ENCODE data around the gene IL24.

Gene IL24

GRCh38 chr1:206855859-206856258 lies 41.4 kb upstream of the IL24 start:
- in situ Hi-C loops (cut with MboI; ENCODE audit: low pct_unique_long_range_greater_than_20kb, low sequenced_read_pairs, unreplicated experiment) = no loop called here
- no peak for DNase-seq (ENCODE audit: low spot score)
- TF ChIP-seq, protein P1, sequence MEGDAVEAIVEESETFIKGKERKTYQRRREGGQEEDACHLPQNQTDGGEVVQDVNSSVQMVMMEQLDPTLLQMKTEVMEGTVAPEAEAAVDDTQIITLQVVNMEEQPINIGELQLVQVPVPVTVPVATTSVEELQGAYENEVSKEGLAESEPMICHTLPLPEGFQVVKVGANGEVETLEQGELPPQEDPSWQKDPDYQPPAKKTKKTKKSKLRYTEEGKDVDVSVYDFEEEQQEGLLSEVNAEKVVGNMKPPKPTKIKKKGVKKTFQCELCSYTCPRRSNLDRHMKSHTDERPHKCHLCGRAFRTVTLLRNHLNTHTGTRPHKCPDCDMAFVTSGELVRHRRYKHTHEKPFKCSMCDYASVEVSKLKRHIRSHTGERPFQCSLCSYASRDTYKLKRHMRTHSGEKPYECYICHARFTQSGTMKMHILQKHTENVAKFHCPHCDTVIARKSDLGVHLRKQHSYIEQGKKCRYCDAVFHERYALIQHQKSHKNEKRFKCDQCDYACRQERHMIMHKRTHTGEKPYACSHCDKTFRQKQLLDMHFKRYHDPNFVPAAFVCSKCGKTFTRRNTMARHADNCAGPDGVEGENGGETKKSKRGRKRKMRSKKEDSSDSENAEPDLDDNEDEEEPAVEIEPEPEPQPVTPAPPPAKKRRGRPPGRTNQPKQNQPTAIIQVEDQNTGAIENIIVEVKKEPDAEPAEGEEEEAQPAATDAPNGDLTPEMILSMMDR (IDR thresholded peaks at IDR 0.05; ENCODE audit: extremely low read depth, insufficient read depth, missing control alignments) = no peak

GRCh38 chr1:206856674-206857464 lies 40.4 kb upstream of the IL24 start:
- no peak for DNase-seq (ENCODE audit: low spot score)
- TF ChIP-seq, protein P1 (IDR thresholded peaks at IDR 0.05; ENCODE audit: extremely low read depth, insufficient read depth, missing control alignments) = peak; percentile 35
- in situ Hi-C loops (cut with MboI; ENCODE audit: low pct_unique_long_range_greater_than_20kb, low sequenced_read_pairs, unreplicated experiment) = no loop called here

DNA sequence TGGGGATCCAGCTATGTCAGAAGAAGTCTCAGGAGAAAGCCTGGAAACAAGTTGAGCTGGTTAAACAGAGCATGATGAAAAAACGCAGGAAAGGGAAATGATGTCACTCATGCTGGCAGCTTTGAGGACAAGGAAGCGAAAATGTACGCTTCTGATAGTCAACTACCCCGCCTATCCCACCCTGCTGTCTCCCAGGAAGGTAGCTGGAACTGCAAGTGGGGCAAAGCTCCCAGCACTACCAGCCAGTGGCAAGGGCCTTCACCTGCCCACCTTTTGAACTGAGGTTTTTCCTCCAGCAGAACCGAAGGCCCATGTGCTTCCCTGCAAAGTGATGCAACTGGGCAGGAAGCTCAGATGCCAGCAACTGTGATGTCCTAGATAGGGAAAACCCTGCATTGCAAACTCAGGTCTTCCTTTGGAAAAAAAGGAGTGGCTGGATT lies 38.1 kb upstream of the IL24 start:
- TF ChIP-seq, protein P1 (IDR thresholded peaks at IDR 0.05; ENCODE audit: extremely low read depth, insufficient read depth, missing control alignments) = no peak
- in situ Hi-C loops (cut with MboI; ENCODE audit: low pct_unique_long_range_greater_than_20kb, low sequenced_read_pairs, unreplicated experiment) = no loop called here
- DNase-seq (ENCODE audit: low spot score) = no peak

DNA sequence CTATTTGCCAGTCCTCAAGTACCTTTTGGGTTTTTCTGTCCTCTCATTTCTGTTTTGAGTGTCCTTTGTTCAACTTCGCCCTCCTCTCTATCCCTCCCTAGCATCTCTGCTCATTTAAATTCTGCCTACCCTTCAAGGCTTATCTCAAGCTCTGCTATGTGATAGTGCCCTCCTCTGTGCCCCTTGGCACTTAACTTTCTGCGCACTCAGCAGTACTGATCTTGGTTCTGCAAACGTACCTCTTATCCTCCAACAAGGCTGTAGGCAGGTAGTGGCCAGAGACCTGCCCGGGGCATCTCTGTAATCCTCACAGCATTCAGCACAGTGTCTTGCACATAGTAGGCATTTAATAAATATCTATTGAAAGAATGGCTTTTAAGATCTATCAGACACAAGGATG lies 37.1 kb upstream of the IL24 start:
- DNase-seq (ENCODE audit: low spot score) = no peak
- TF ChIP-seq, protein P1 (IDR thresholded peaks at IDR 0.05; ENCODE audit: extremely low read depth, insufficient read depth, missing control alignments) = no peak
- in situ Hi-C loops (cut with MboI; ENCODE audit: low pct_unique_long_range_greater_than_20kb, low sequenced_read_pairs, unreplicated experiment) = no loop called here

DNA sequence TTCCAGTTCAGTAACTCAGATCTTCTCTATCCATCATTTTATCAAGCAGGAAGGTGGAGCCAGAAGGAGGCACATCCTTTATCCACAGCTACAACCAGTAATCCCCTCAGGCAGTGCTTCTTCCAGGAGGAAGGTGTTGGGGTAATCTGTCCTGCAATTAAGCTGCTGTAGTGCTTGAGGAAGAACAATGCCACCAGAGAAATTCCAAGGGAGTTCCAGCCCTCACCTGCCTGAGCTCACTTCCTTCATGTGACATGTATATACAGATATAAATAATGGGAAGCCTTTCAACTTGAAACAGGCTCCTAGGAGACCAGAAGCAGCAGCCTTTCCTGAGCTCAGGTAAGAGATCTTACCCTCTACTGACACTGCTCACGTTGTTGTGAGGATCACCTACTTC lies 34.0 kb upstream of the IL24 start:
- in situ Hi-C loops (cut with MboI; ENCODE audit: low pct_unique_long_range_greater_than_20kb, low sequenced_read_pairs, unreplicated experiment) = no loop called here
- TF ChIP-seq, protein P1 (IDR thresholded peaks at IDR 0.05; ENCODE audit: extremely low read depth, insufficient read depth, missing control alignments) = no peak
- DNase-seq (ENCODE audit: low spot score) = no peak

DNA sequence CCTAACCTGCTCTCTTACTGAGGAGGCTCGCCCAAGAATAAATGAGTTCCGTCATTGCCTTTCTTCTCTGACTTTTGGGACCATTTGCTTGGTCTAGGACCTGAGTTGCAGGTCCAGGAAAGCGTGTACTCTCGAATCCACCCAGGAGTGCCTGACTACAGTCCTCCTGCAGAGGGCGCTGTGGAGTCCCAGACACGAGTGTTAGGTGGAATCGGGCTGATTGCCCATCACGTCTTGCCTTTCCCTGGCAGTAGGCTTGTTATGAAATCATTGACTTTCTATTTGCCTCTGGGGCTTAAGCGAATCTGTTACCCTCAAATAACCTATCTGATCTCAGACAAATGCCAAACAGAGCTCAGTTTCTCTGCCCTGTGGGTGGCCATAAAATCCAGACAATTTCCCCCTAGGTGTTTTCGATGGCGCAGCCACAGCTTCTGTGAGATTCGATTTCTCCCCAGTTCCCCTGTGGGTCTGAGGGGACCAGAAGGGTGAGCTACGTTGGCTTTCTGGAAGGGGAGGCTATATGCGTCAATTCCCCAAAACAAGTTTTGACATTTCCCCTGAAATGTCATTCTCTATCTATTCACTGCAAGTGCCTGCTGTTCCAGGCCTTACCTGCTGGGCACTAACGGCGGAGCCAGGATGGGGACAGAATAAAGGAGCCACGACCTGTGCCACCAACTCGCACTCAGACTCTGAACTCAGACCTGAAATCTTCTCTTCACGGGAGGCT lies 32.1 kb upstream of the IL24 start, which contains the start of gene IL20:
IL20 (plus strand) TSS at position 685 of the 733 bp plus-strand sequence. CDS start 230 bp downstream, outside the sequence.
- peak; percentile 52 for DNase-seq (ENCODE audit: low spot score)
- TF ChIP-seq, protein P1 (IDR thresholded peaks at IDR 0.05; ENCODE audit: extremely low read depth, insufficient read depth, missing control alignments) = peak; percentile 86
- in situ Hi-C loops (cut with MboI; ENCODE audit: low pct_unique_long_range_greater_than_20kb, low sequenced_read_pairs, unreplicated experiment) = no loop called here
